Breast epithelium (tissue), 4 donors: ENCODE measurements around the gene FANCC. TPM values are rescaled to one million over a fixed set of nuclear protein-coding genes. Genes with fewer than 3 reads are reported as not detected.
A peak's percentile ranks its signal among the peaks of the same experiment; 100 is the strongest.

ENCODE experiments used
- DNase-seq, 2 donors: peaks; one replicate each; pipeline ENCODE4 v3.0.0-alpha.2; 2019; ENCODE audit warnings: low spot score in 2 of 2
- H3K27ac ChIP-seq, 2 donors: fragments of 200-600 bp; sonication (generic) in 1 of 2; one replicate each; pipeline ENCODE4 v1.5.1; 2016 to 2019; ENCODE audit warnings: mild to moderate bottlenecking in 1 of 2
- H3K27me3 ChIP-seq, 2 donors: fragments of 200-600 bp; sonication (generic) in 1 of 2; one replicate each; pipeline versions ENCODE4 v1.5.1 to v1.6.0; 2017 to 2019; ENCODE audit warnings: control low read depth in 1 of 2, mild to moderate bottlenecking in 1 of 2
- H3K36me3 ChIP-seq: fragments of 200-600 bp; one replicate; pipeline ENCODE4 v1.5.1; 2019
- H3K4me1 ChIP-seq, 2 donors: fragments of 200-600 bp; sonication (generic); one replicate each; pipeline ENCODE4 v1.5.1; 2016 to 2019; ENCODE audit warnings: control low read depth in 1 of 2
- H3K4me3 ChIP-seq, 3 donors: fragments of 200-600 bp; sonication (generic); 1 replicate in 2 of 3; 2 replicates in 1 of 3; pipeline ENCODE4 v1.5.1; 2016 to 2019; ENCODE audit warnings: mild to moderate bottlenecking in 3 of 3, moderate library complexity in 2 of 3
- H3K9me3 ChIP-seq, 2 donors: fragments of 200-600 bp; sonication (generic) in 1 of 2; one replicate each; pipeline ENCODE4 v1.5.1; 2016 to 2019; ENCODE audit warnings: control low read depth in 1 of 2
- CTCF ChIP-seq, 3 donors: fragments of 450-650 bp; IDR thresholded peaks; one replicate each; pipeline ENCODE4 v1.5.1; 2016 to 2017; ENCODE audit warnings: antibody characterized with exemption in 3 of 3, mild to moderate bottlenecking in 3 of 3, moderate library complexity in 3 of 3
- POLR2A ChIP-seq: fragments of 450-650 bp; IDR thresholded peaks from one replicate; pipeline ENCODE4 v1.6.1; 2016; ENCODE audit warnings: antibody characterized with exemption, mild to moderate bottlenecking, moderate library complexity
- POLR2AphosphoS5 ChIP-seq, 3 donors: sonication (generic); formaldehyde crosslinking; IDR thresholded peaks; one replicate each; pipeline ENCODE4 v1.6.1; 2017; ENCODE audit warnings: antibody characterized with exemption in 3 of 3
- intact Hi-C: fragments of 100-400 bp; cut with DNase I; formaldehyde crosslinking; loops from one replicate; pipeline ENCODE4 v1.15.1; 2023; ENCODE audit warnings: low total_unique reads
- total RNA-seq, 3 donors: library from RNA; depleted of rRNA; stranded (reverse); fragments of >200 nt; gene quantifications; one replicate each; pipeline ENCODE4 v1.1.0, GENCODE V29; 2016

The FANCC gene
- total RNA-seq, 3 donors from 2014 or later, result 4.2 to 11.4 (median 9.2) TPM

- TF ChIP-seq CTCF (IDR thresholded peaks at IDR 0.05) (no peak), POLR2A (no peak), POLR2AphosphoS5 (IDR thresholded peaks at IDR 0.05) (no peak)
- Histone ChIP-seq H3K27ac (no peak overlapping the region), H3K4me1 (no peaks in the 10 kb centered on the region), H3K4me3 (no peak overlapping the region), H3K36me3 (no peaks in the 10 kb centered on the region), H3K9me3 (no peaks in the 10 kb centered on the region), H3K27me3 (no peaks in the 10 kb centered on the region)
- intact Hi-C loops, result no loop called here
- no peak for DNase-seq
Observed at GRCh38 chr9:95128177-95128524, 189.4 kb downstream of the FANCC start.

GRCh38 chr9:95127249-95128176, 190.0 kb downstream of the FANCC start:
- H3K4me3 ChIP-seq, result peak overlapping the region; percentile 25 to 59 (median 38)

GRCh38 chr9:95126739-95127138, 190.8 kb downstream of the FANCC start:
- H3K9me3 ChIP-seq, result no peaks in the 10 kb centered on the region
- H3K27me3 ChIP-seq, result no peaks in the 10 kb centered on the region
- H3K4me3 ChIP-seq, result no peak overlapping the region
- TF ChIP-seq POLR2AphosphoS5 (IDR thresholded peaks at IDR 0.05) (no peak), CTCF (IDR thresholded peaks at IDR 0.05) (no peak)
- no peak for DNase-seq
- H3K4me1 ChIP-seq, result no peaks in the 10 kb centered on the region
- H3K36me3 ChIP-seq, result no peaks in the 10 kb centered on the region
- intact Hi-C loops, result no loop called here
- no peak overlapping the region for H3K27ac ChIP-seq

More at GRCh38 chr9:95127249-95128176, 190.0 kb downstream of the FANCC start:
- H3K36me3 ChIP-seq, result no peaks in the 10 kb centered on the region
- intact Hi-C loops, result no loop called here
- no peak for TF ChIP-seq POLR2A
- peak in 2 of 3 donors; percentile 13 to 17 for TF ChIP-seq POLR2AphosphoS5 (IDR thresholded peaks at IDR 0.05)
- peak; percentile 82 to 91 (median 88) for TF ChIP-seq CTCF (IDR thresholded peaks at IDR 0.05)
- no peak overlapping the region for H3K27ac ChIP-seq
- no peaks in the 10 kb centered on the region for H3K9me3 ChIP-seq
- no peaks in the 10 kb centered on the region for H3K4me1 ChIP-seq
- no peaks in the 10 kb centered on the region for H3K27me3 ChIP-seq
- peak; percentile 81 to 90 for DNase-seq

GRCh38 chr9:95125652-95126051, 191.9 kb downstream of the FANCC start:
- no peak overlapping the region for H3K27ac ChIP-seq
- H3K4me3 ChIP-seq, result no peak overlapping the region
- TF ChIP-seq CTCF (IDR thresholded peaks at IDR 0.05) (no peak), POLR2A (no peak), POLR2AphosphoS5 (IDR thresholded peaks at IDR 0.05) (no peak)
- no peaks in the 10 kb centered on the region for H3K4me1 ChIP-seq
- H3K27me3 ChIP-seq, result no peaks in the 10 kb centered on the region
- DNase-seq, result no peak
- H3K9me3 ChIP-seq, result no peaks in the 10 kb centered on the region
- H3K36me3 ChIP-seq, result no peaks in the 10 kb centered on the region
- intact Hi-C loops, result loop anchor here (2.0 kb wide), 1 partner anchor 351 kb away; no protein-coding TSS in a partner anchor

GRCh38 chr9:95124582-95125367, 192.7 kb downstream of the FANCC start:
- Histone ChIP-seq H3K4me3 (no peak overlapping the region), H3K27ac (no peak overlapping the region), H3K27me3 (no peaks in the 10 kb centered on the region), H3K4me1 (no peaks in the 10 kb centered on the region), H3K36me3 (no peaks in the 10 kb centered on the region), H3K9me3 (no peaks in the 10 kb centered on the region)
- intact Hi-C loops, result loop anchor here (2.0 kb wide), 1 partner anchor 350 kb away; no protein-coding TSS in a partner anchor
- no peak for TF ChIP-seq CTCF (IDR thresholded peaks at IDR 0.05)
- TF ChIP-seq POLR2A, result no peak
- DNase-seq, result no peak
